RCC 7860 (cell line): ENCODE results near the gene PLB1.

Source experiments
- DNase-seq: peaks from one replicate; pipeline ENCODE4 v3.0.0-alpha.2; 2015; ENCODE audit warnings: low spot score
- FAIRE-seq: peaks from 2 replicates; lab custom pipeline; 2012; peaks lifted over from hg19 to GRCh38; lab: Jason Lieb, UNC

PLB1 gene

DNA sequence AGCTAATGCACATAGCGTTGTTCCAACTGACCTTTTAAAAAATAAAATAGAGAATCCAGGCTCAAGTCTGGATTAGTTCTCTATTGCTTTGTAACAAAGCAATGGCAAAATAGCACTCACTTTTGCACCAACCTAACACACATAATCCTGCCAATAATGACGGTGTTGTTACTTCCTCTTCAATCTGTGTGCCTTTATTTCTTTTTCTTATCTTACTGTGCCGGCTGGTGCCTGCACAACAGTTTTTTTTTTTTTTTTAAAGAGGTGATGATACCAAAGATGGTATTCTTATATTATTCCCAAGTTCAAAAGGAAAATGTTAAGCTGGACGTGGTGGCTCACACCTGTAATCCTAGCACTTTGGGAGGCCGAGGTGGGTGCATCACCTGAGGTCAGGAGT is 3.4 kb downstream of the PLB1 start:
- FAIRE-seq: no peak
- no peak for DNase-seq

DNA sequence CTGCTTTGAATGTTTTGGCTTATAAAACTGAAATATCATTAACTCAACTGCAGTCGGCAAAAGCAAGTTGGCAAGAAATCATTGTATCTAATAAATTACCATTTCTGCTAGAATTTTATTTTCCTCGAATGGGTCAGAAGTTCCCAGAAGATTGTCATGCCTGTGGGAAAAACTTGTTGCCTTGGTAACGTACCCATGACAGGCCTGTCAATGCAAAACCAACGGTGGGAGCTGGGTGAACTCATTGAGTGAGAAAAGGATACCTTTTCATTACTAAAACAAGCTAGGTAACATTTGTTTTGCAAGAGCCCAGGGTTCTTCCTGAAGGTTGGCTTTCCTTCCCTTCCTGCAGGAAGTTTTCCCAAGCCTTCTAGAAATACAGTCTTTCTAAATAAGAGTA is 9.5 kb downstream of the PLB1 start:
- no peak for DNase-seq
- no peak for FAIRE-seq

DNA sequence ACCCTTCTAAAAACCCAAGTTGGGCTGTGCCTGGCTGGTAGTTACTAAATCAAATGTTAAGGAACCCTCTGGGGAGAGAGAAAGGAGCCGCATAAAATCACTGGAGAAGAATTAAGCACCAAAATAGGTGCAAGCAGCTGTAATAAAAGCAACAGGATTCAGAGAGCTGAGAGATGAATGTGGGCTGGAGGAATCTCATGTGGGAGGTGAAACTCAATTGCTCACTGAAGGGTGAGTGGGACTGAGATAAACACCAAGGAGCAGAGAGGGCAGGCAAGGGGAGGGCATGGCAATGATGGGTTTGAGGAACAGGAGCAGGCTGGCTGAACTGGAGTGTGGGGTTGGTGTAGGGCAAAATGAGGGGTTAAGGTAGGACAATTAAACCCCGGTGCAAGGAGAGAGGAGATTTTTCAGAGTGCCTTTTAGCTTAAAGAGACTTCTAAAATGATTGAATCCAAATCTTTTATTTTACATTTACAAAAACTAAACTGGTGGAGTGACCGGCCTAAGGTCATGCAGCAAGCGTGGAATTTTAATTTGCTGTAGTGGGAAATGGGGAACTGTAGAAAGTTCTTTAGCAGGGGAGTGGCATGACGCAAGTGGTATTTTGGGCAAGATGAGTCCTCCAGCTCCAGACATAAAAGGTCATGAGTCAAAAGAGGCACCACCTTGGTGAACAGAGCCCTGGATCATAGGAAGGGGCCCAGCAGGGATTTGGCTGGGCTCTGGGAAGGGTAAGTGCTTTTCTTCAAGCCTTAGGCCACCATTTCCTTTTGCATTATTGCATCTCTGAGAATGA is 10.5 kb downstream of the PLB1 start:
- FAIRE-seq: no peak
- no peak for DNase-seq

DNA sequence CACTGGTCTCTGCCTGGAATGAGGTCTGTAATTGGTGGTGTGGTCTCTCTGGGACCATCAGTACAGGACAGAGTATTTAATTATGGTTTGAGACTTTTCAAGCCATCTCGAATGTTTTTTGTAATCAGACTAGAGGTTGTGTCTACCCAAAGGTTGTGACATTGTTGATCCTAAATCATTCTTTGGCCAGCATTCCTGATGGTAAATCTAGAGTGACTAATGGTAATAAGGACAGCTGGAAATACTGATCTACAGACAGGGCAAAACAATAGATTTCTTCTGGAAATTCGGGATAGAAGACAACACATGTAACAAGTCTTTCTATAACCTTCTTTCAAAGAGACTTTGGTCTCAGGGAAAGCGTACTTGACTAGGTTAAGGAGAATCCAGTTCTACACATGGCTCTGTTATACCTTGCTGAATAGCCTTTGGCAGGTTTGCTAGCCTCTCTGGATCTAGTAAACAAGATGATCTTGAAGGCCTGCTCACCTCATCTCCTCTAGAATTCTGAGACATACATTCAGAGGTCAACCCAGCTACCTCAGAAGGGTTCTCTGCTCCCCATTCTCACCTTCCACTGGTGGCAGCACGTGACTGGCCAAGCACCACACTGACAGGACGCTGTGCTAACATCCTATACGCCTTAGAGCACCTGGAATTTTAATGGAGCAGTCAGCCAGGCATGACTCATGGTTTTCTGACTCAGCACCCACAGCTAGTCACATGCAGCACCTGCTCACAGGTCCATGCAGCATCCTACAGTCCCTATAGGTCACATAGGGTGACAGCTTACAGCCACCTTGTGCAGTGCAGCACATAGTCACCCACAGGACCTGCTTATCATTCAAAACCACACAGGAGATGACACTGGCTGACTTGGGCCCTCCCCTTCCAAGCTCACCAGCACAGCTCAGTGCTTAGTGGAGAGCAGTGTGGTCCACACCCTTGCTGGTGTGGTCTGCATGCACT is 12.2 kb downstream of the PLB1 start:
- peak; percentile 95 for FAIRE-seq
- peak; percentile 97 for DNase-seq

DNA sequence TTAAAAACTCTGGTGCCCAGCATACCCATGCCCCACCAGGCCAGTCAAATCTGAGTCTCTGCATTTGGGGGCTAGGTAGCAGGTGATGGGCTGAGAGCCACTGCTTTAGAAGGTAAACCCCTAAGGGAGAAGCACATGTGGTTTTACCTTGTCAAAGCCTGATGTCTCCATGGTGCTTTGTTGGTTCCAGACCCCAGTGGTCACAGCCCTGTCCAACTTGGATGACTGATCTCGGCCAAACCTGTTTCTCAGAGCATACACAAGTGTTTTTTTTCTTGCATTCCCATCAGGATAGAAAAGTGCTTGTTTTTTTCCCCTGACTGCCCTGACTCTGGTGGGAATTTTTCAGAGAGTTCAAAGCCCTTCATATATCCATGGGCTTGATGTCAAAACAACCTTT is 13.5 kb downstream of the PLB1 start:
- no peak for FAIRE-seq
- DNase-seq: no peak

- FAIRE-seq (no peak), DNase-seq (no peak)
Measured at GRCh38 chr2:28510184-28510583, 14.3 kb downstream of the PLB1 start.

DNA sequence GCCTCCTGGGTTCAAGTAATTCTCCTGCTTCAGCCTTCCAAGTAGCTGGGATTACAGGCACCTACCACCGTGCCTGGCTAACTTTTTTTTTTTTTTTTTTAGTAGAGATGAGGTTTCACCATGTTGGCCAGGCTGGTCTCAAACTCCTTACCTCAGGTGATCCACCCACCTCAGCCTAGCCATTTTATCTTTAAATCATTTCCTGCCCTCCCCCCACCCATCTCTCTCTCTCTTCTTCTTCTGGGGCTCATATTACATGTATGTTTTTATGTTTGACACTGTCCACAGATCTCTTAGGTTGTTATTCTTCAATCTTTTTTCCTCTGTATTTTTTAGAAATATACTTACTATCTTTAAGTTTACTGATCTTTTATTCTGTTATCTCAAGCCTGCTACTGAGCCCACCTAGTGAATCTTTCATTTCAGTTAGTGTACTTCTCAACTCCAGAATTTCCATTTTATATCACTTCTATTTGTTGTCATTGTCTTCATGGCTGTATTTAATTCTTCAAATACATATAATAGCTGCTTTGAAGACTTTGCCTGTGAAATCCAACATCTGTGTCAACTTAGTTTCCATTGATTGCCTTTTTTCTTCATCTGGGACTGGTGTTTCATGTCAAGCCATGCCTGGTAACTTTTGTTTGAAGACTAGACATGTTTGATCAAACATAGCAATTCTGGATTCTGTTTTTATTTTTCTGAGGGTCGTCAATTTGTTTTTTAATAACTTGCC is 16.2 kb downstream of the PLB1 start:
- no peak for FAIRE-seq

GRCh38 chr2:28512607-28512965 is 16.7 kb downstream of the PLB1 start:
- DNase-seq (no peak), FAIRE-seq (peak; percentile 66)

More for the DNA sequence above, 16.2 kb downstream of the PLB1 start:
- DNase-seq: no peak

- FAIRE-seq: no peak
- no peak for DNase-seq
Measured at GRCh38 chr2:28513097-28513496, 17.2 kb downstream of the PLB1 start.

DNA sequence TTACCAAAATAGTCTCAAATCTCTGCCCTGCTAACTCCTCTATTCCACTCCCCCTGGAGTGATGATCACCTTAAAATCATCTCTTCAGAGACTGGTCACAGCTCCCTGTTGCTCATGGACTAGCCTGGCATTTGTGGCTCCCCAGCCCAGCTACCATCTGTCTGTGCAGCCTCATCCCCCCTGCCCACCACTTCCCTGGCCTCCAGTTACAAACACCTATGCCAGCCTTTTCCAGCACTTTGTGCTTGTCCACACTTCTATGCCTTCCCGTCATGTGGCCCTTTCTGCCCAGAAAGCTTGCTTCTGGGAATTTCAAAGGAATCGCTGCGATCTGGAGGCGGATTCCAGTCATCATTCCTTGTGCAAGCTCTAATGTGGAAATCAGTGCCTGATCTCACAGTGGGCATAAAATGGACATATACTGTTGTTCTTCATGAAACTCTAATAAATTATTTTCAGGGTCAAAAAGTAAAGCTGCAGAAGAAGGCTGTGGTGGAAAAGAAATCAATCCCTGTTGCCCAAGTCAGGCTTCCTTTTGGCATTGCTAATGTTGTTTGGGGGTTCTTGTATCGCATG is 19.4 kb downstream of the PLB1 start:
- FAIRE-seq (no peak), DNase-seq (no peak)

DNA sequence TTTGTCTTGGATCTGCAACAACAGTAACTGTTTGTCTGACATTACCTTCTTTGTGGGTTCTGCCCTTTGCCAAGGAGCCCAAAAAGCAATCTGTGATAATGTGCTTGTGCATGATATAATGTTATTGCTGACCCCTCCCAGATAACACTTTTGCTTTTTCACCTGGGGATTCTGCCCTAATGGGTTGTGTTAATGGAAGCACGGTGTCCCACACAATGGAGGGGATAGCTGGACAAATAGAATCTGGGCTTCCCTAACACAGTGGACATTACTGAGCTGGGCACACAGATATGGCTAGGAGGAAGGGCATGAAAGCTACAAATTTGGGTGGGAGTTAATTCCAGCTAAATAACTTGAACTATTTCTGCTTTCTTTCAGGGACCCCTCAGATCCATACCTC is 20.6 kb downstream of the PLB1 start:
- FAIRE-seq: no peak

DNA sequence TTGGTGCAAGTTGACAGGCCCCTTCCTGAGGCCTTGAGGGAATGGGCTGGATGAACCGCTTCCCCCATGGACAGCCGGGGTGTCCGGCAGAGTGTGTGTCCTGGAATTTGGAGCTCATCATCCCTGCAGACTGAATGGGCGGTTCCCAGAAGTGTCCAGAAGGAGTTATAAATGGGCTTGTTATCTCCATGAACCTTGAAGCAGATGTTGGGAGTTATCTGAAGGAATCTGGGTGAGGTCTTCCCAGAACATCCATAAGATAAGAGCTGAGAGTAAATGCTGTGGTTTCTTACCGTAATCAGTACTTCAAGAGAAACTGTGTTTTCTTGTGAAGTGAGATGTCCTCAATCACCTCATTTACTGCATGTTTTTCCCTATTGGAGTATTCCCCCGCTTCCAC is 21.1 kb downstream of the PLB1 start:
- no peak for DNase-seq
- no peak for FAIRE-seq

More for the DNA sequence above, 20.6 kb downstream of the PLB1 start:
- DNase-seq: no peak

DNA sequence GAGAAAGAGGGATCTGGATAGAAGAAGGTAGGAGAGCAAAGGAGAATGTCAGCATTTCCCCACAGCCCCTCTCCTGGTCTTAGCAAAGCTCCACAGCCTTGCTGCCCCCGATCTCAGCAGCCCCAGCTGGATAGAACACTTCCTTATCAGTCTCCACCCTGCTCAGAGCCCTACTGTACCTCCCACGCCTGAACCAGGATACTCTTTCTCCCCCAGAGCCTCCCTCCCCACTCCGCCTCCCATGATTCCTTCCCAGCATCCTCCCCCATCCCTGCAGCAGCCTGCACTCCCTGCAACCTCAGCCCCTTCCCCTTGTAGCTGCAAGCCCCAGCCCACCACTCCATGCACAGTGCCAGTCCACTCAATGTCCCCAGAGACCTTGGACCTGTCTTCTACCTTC is 25.8 kb downstream of the PLB1 start:
- FAIRE-seq (no peak), DNase-seq (no peak)

DNA sequence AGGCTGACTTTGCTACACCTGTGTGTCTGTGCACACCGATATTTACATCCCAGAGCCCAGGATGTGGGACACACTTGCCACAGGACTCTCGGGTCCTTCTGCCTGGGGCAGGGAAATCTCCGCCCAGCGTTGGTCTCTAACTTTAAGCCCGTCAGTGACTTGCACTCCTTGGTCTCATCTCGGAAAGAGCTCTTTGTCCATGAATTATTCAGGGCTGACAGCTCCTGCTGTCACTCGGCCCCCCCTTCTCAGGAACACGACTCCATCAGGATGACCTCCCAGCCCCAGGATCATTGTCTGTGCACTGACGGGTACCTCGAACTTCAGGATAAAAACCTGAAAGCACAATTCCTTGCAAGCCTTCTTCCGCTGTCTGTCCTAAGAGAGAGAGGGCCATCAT is 26.6 kb downstream of the PLB1 start:
- no peak for DNase-seq
- FAIRE-seq: no peak

- FAIRE-seq (no peak), DNase-seq (no peak)
Measured at GRCh38 chr2:28523902-28524301, 28.0 kb downstream of the PLB1 start.

DNA sequence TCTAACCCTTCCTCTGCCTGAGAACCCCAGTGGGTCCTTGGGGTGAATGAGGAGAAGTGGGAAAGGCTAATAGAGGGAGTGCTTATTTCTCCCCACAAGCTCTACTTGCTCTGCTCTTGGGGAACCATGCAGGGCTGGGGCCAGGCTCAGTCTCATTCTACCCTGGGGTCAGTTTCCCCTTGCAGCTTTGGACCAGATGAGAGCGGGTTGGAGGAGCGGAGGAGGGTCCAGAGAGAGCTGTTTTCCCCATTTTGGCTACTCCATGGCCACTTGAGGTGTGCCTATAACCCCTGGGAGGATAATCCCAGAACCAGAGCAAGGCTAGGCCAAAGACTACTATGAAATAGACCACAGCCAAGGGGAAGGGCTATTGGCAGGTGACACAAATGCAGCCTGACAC is 29.6 kb downstream of the PLB1 start:
- DNase-seq (no peak), FAIRE-seq (no peak)

- DNase-seq: no peak
- no peak for FAIRE-seq
Measured at GRCh38 chr2:28526527-28527132, 30.8 kb downstream of the PLB1 start.

DNA sequence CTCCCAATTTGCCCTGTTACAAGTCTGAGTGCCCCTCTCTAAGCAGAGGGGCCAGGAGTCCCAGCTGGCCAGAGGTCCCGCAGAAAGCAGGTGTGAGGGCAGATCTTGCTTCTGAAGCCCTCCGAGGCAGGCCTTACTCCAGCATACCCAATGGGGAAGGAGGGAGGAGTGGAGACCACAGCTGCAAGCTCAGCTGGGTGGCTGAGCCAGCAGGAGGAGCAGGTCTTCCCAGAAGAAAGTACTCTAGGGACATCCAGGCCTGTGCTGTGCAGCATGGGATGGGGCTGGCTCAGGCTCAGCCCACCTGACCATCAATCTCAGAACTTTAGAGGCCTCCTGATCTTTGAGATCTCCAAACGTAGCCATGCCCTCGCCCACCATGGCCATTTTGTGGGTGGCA is 31.3 kb downstream of the PLB1 start:
- FAIRE-seq (no peak), DNase-seq (no peak)

- FAIRE-seq (no peak), DNase-seq (no peak)
Measured at GRCh38 chr2:28528206-28528605, 32.3 kb downstream of the PLB1 start.

DNA sequence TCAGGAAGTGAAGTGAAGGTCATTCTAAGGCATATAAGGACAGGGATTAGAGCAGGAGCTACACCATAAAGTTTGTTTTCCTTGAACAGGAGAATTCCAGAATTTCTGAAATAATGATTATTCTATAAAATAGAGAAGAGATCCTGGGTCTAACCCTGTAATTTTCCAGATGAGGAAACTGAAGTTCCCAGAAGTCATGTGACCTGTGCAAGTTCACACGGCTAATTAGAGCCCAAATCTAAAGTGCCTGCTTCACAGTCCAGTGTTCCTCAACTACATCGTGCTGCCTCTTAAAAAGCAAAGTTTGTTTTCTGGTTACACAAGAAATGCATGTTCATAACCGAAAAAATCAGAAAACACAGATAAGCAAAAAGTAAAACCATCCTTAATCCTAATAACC is 34.9 kb downstream of the PLB1 start:
- no peak for DNase-seq
- FAIRE-seq: no peak

DNA sequence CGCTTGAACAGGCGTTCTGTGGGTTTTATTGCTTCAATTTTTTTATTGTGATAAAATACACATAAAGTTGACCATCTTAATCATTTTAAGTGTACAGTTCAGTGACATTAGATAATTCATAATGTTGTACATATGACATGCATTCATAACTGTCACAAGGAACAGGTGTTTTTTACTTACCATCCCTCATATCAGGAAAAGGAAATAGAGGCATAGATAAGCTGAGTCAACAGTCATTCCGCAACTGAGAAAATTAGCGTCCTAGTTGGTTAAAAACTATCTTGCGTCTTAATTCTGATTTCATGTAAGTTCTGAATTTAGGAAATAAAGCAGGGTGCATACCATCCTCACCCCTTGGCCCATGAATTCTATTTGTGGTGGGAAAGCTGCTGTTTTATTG is 36.5 kb downstream of the PLB1 start:
- no peak for FAIRE-seq
- DNase-seq: no peak
